KOPT-K1 (cell line): Measurements from ENCODE around the gene ACBD6.
"Not testable (repeated sequence)": the region's sequence is repeated elsewhere in the genome, so short reads cannot be mapped to it uniquely, and the experiment has no call there.

ENCODE experiments used
- H3K27ac ChIP-seq: fragments of 200-600 bp; sonication (generic); 2 replicates; pipeline ENCODE4 v1.5.1; 2016; ENCODE audit warnings: antibody characterized with exemption, mild to moderate bottlenecking, low read depth, low read length; ENCODE audit not compliant: poor library complexity, severe bottlenecking
- H3K36me3 ChIP-seq: fragments of 200-600 bp; sonication (generic); 2 replicates; pipeline ENCODE4 v1.5.1; 2017; ENCODE audit warnings: antibody characterized with exemption, mild to moderate bottlenecking, low read length, moderate library complexity; ENCODE audit not compliant: insufficient read depth
- H3K9me3 ChIP-seq: fragments of 200-600 bp; sonication (generic); 2 replicates; pipeline ENCODE4 v1.5.1; 2017; ENCODE audit warnings: antibody characterized with exemption, low read length, mild to moderate bottlenecking; ENCODE audit not compliant: insufficient read depth, poor library complexity, severe bottlenecking

Gene ACBD6

GRCh38 chr1:180428782-180429695 lies 73.3 kb downstream of the ACBD6 start:
- Histone ChIP-seq H3K36me3 (peaks cover 4% of the 10 kb centered on the region; the same call in 1 of the 2 replicates), H3K27ac (no peak overlapping the region), H3K9me3 (no peaks in the 10 kb centered on the region)

- Histone ChIP-seq H3K27ac (no peak overlapping the region), H3K36me3 (peaks cover 17% of the 10 kb centered on the region), H3K9me3 (peaks cover 15% of the 10 kb centered on the region)
Observed at GRCh38 chr1:180425952-180426351, 76.4 kb downstream of the ACBD6 start.

GRCh38 chr1:180424848-180425457 lies 77.4 kb downstream of the ACBD6 start:
- Histone ChIP-seq H3K36me3 (peaks cover 27% of the 10 kb centered on the region), H3K9me3 (peaks cover 15% of the 10 kb centered on the region), H3K27ac (no peak overlapping the region)

- no peak overlapping the region for H3K27ac ChIP-seq
- H3K36me3 ChIP-seq: peaks cover 24% of the 10 kb centered on the region
Observed at GRCh38 chr1:180421614-180422013, 80.8 kb downstream of the ACBD6 start.

GRCh38 chr1:180421145-180421544 lies 81.2 kb downstream of the ACBD6 start:
- H3K9me3 ChIP-seq: peaks cover 15% of the 10 kb centered on the region
- peaks cover 24% of the 10 kb centered on the region for H3K36me3 ChIP-seq
- not testable (repeated sequence) for H3K27ac ChIP-seq

More at GRCh38 chr1:180421614-180422013, 80.8 kb downstream of the ACBD6 start:
- peaks cover 15% of the 10 kb centered on the region for H3K9me3 ChIP-seq

- no peak overlapping the region for H3K27ac ChIP-seq
- peaks cover under 1% of the 10 kb centered on the region for H3K9me3 ChIP-seq
Observed at GRCh38 chr1:180415985-180416633, 86.3 kb downstream of the ACBD6 start.

GRCh38 chr1:180415236-180415848 lies 87.0 kb downstream of the ACBD6 start:
- Histone ChIP-seq H3K36me3 (peaks cover 28% of the 10 kb centered on the region), H3K27ac (no peak overlapping the region), H3K9me3 (no peaks in the 10 kb centered on the region)

More at GRCh38 chr1:180415985-180416633, 86.3 kb downstream of the ACBD6 start:
- H3K36me3 ChIP-seq: peaks cover 28% of the 10 kb centered on the region

GRCh38 chr1:180412583-180412982 lies 89.8 kb downstream of the ACBD6 start:
- no peaks in the 10 kb centered on the region for H3K9me3 ChIP-seq
- peaks cover 35% of the 10 kb centered on the region for H3K36me3 ChIP-seq
- no peak overlapping the region for H3K27ac ChIP-seq

GRCh38 chr1:180408128-180408527 lies 94.2 kb downstream of the ACBD6 start:
- not testable (repeated sequence) for H3K9me3 ChIP-seq, H3K27ac ChIP-seq
- peaks cover 33% of the 10 kb centered on the region for H3K36me3 ChIP-seq

- peaks cover 39% of the 10 kb centered on the region for H3K36me3 ChIP-seq
- H3K27ac ChIP-seq: no peak overlapping the region
- H3K9me3 ChIP-seq: no peaks in the 10 kb centered on the region
Observed at GRCh38 chr1:180407051-180407450, 95.3 kb downstream of the ACBD6 start.

GRCh38 chr1:180402551-180402950 lies 99.8 kb downstream of the ACBD6 start:
- Histone ChIP-seq H3K27ac (no peak overlapping the region), H3K36me3 (peaks cover 16% of the 10 kb centered on the region), H3K9me3 (no peaks in the 10 kb centered on the region)

- Histone ChIP-seq H3K9me3 (no peaks in the 10 kb centered on the region), H3K27ac (no peak overlapping the region), H3K36me3 (peaks cover 21% of the 10 kb centered on the region)
Observed at GRCh38 chr1:180402001-180402400, 100.4 kb downstream of the ACBD6 start.

GRCh38 chr1:180397175-180397574 lies 105.2 kb downstream of the ACBD6 start:
- H3K9me3 ChIP-seq: peaks cover 18% of the 10 kb centered on the region

GRCh38 chr1:180392427-180393145 lies 109.8 kb downstream of the ACBD6 start:
- Histone ChIP-seq H3K36me3 (peaks cover 36% of the 10 kb centered on the region), H3K27ac (no peak overlapping the region), H3K9me3 (peaks cover 32% of the 10 kb centered on the region)

More at GRCh38 chr1:180397175-180397574, 105.2 kb downstream of the ACBD6 start:
- no peak overlapping the region for H3K27ac ChIP-seq
- peaks cover 44% of the 10 kb centered on the region for H3K36me3 ChIP-seq
